Transverse colon (tissue), 3 donors: ENCODE measurements around the gene TREM2.

Experiments used
- POLR2A ChIP-seq: fragments of 450-650 bp; IDR thresholded peaks from one replicate; pipeline ENCODE4 v1.6.1; 2016; ENCODE audit warnings: antibody characterized with exemption, mild to moderate bottlenecking, moderate library complexity
- TF ChIP-seq, protein P1 (sequence below), 5 experiments: fragments of 200-600 bp in 3 of 5; fragments of 450-650 bp in 2 of 5; sonication (generic) in 3 of 5; IDR thresholded peaks; 1 replicate in 2 of 5; 2 replicates in 3 of 5; pipeline ENCODE4 v1.5.1; 2016 to 2017; ENCODE audit warnings: antibody characterized with exemption in 5 of 5, inconsistent platforms in 3 of 5, mild to moderate bottlenecking in 2 of 5, moderate library complexity in 1 of 5

- TF ChIP-seq, protein P1, sequence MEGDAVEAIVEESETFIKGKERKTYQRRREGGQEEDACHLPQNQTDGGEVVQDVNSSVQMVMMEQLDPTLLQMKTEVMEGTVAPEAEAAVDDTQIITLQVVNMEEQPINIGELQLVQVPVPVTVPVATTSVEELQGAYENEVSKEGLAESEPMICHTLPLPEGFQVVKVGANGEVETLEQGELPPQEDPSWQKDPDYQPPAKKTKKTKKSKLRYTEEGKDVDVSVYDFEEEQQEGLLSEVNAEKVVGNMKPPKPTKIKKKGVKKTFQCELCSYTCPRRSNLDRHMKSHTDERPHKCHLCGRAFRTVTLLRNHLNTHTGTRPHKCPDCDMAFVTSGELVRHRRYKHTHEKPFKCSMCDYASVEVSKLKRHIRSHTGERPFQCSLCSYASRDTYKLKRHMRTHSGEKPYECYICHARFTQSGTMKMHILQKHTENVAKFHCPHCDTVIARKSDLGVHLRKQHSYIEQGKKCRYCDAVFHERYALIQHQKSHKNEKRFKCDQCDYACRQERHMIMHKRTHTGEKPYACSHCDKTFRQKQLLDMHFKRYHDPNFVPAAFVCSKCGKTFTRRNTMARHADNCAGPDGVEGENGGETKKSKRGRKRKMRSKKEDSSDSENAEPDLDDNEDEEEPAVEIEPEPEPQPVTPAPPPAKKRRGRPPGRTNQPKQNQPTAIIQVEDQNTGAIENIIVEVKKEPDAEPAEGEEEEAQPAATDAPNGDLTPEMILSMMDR (IDR thresholded peaks at IDR 0.05), result no peak
- no peak for TF ChIP-seq POLR2A
Measured at GRCh38 chr6:41187924-41188886, 25.3 kb upstream of the TREM2 start.
